K562 (cell line): Measurements from ENCODE around the gene GCN1. TPM values are rescaled to one million over a fixed set of nuclear protein-coding genes. Genes with fewer than 3 reads are reported as not detected.

ENCODE experiments used
- ARHGAP35 ChIP-seq: fragments of 450-650 bp; IDR thresholded peaks from 2 replicates; pipeline ENCODE4 v1.6.1; 2018; ENCODE audit not compliant: partially characterized antibody
- DIDO1 ChIP-seq: fragments of 450-650 bp; IDR thresholded peaks from 2 replicates; pipeline ENCODE4 v1.6.1; 2016; ENCODE audit warnings: low read depth, missing biosample characterization, missing genetic modification characterization
- FOXP1 ChIP-seq: sonication (generic); formaldehyde crosslinking; IDR thresholded peaks from 2 replicates; pipeline ENCODE4 v1.8.0; 2022; ENCODE audit warnings: mild to moderate bottlenecking, missing genetic modification reagents
- MED1 ChIP-seq: sonication (generic); formaldehyde crosslinking; IDR thresholded peaks from 2 replicates; pipeline ENCODE4 v1.8.1; 2023; ENCODE audit warnings: missing genetic modification reagents, borderline replicate concordance
- MYC ChIP-seq, 2 experiments: fragments of 250-450 bp in 1 of 2; sonication (Bioruptor Pico) in 1 of 2; IDR thresholded peaks; 2 replicates each; pipeline versions ENCODE4 v1.5.1 to v1.6.1; 2012 to 2021; ENCODE audit warnings: low read depth in 2 of 2, borderline replicate concordance in 1 of 2, improper control_type of control experiment in 1 of 2, low read length in 1 of 2, mild to moderate bottlenecking in 1 of 2, moderate library complexity in 1 of 2
- TBL1XR1 ChIP-seq, 2 experiments: IDR thresholded peaks; 2 replicates each; pipeline ENCODE4 v1.6.1; 2012; ENCODE audit warnings: improper control_type of control experiment in 2 of 2, low read length in 2 of 2, mild to moderate bottlenecking in 1 of 2
- TOE1 ChIP-seq, 2 experiments: fragments of 450-650 bp in 1 of 2; sonication (generic) in 1 of 2; formaldehyde crosslinking in 1 of 2; IDR thresholded peaks; 2 replicates each; pipeline versions ENCODE4 v1.7.1 to v1.8.0; 2016 to 2022; ENCODE audit warnings: borderline replicate concordance in 2 of 2, mild to moderate bottlenecking in 2 of 2, antibody characterized with exemption in 1 of 2, inconsistent platforms in 1 of 2, low read depth in 1 of 2, missing genetic modification reagents in 1 of 2, moderate library complexity in 1 of 2
- ZC3H11A ChIP-seq: IDR thresholded peaks from 2 replicates; pipeline ENCODE4 v1.6.1; 2012; ENCODE audit warnings: low read depth, low read length, improper control_type of control experiment
- ZNF354B ChIP-seq: fragments of 250-450 bp; sonication (Bioruptor Pico); IDR thresholded peaks from 2 replicates; pipeline ENCODE4 v1.4.0; 2020
- polyA plus RNA-seq, 8 experiments: library from polyadenylated mRNA; depleted of rRNA in 4 of 8; stranded (reverse) in 5 of 8; unstranded in 3 of 8; fragments of >200 nt; fragmentation: Nextera tagmentation in 2 of 8; fragmentation: Illumina TruSeq in 1 of 8; extraction: Ambion mirVana in 2 of 8; extraction: Trizol in 1 of 8; gene quantifications; 2 replicates each; pipeline versions ENCODE4 v1.2.1 to v1.2.3, GENCODE V29; 2011 to 2014; ENCODE audit warnings: inconsistent platforms in 1 of 8, missing spikeins in 1 of 8
- total RNA-seq, 7 experiments: library from RNA; depleted of rRNA in 6 of 7; stranded (reverse); fragments of >200 nt in 6 of 7; fragmentation: Illumina TruSeq in 2 of 7; extraction: Trizol in 2 of 7; gene quantifications; 2 replicates each; pipeline versions ENCODE4 v1.2.1 to v1.2.3, GENCODE V29; 2011 to 2021; ENCODE audit warnings: low replicate concordance in 1 of 7
- TF ChIP-seq, protein P1 (sequence below): conservative IDR thresholded peaks from 2 replicates; pipeline ENCODE4 v1.6.1; 2011; ENCODE audit warnings: low read depth, mild to moderate bottlenecking, low read length; ENCODE audit not compliant: control insufficient read depth
- TF ChIP-seq, protein P2 (sequence below): fragments of 250-450 bp; sonication (Bioruptor Pico); IDR thresholded peaks from 2 replicates; pipeline ENCODE4 v1.4.0; 2020; ENCODE audit warnings: mild to moderate bottlenecking
- TF ChIP-seq, protein P3 (sequence below): sonication (generic); formaldehyde crosslinking; IDR thresholded peaks from 2 replicates; pipeline ENCODE4 v1.9.0; 2022; ENCODE audit warnings: mild to moderate bottlenecking, missing genetic modification reagents
- TF ChIP-seq, protein P4 (sequence below): fragments of 250-450 bp; sonication (Bioruptor Pico); IDR thresholded peaks from 2 replicates; pipeline ENCODE4 v1.8.0; 2021; ENCODE audit warnings: moderate library complexity, mild to moderate bottlenecking, inconsistent platforms

GCN1 gene
- total and polyA plus RNA-seq, 9 of the 15 experiments (the other 6 are each of a cell fraction or from before 2014, with no cell fraction given) = 11.9 to 190 (median 51.7) TPM

DNA sequence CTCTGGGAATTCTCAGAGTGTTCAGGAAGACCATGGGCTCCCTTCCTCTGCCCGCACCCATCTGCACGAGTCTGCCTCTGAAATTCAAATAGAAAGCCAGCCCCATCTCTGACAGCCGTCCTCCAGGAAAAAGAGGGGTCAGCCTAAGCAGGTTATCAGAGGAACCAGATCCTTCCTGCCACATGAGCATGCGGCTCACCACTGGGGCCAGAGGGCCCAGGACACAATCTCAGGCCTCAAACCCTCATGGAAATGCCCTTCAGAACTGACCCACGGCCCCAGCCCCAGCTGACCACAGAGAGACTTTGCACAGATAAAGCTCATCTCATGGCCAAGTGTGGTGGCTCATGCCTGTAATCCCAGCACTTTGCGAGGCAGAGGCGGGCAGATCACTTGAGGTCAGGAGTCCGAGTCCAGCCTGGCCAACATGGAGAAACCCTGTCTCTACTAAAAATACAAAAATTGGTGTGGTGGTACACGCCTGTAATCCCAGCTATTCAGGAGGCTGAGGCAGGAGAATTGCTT is 47.8 kb upstream of the GCN1 start (continued):
- TF ChIP-seq, protein P1, sequence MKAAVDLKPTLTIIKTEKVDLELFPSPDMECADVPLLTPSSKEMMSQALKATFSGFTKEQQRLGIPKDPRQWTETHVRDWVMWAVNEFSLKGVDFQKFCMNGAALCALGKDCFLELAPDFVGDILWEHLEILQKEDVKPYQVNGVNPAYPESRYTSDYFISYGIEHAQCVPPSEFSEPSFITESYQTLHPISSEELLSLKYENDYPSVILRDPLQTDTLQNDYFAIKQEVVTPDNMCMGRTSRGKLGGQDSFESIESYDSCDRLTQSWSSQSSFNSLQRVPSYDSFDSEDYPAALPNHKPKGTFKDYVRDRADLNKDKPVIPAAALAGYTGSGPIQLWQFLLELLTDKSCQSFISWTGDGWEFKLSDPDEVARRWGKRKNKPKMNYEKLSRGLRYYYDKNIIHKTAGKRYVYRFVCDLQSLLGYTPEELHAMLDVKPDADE = no peak; the same call in 1 of the 2 replicates
- TF ChIP-seq ZNF354B (CRISPR knock-in tag) (no peak), DIDO1 (tag) (no peak), ZC3H11A (no peak), TOE1 (IDR thresholded peaks at IDR 0.05; ENCODE audit: borderline replicate concordance) (peak; percentile 74), TOE1 (CRISPR knock-in tag; IDR thresholded peaks at IDR 0.05; ENCODE audit: borderline replicate concordance, low read depth) (no peak), MYC (IDR thresholded peaks at IDR 0.05; ENCODE audit: low read depth, low read length) (peak; percentile 95), MYC (CRISPR knock-in tag; IDR thresholded peaks at IDR 0.05; ENCODE audit: borderline replicate concordance, low read depth) (0 out of 2 replicates have a peak, but pooled peaks have one; percentile 33), ARHGAP35 (no peak), TBL1XR1 (IDR thresholded peaks at IDR 0.05; ENCODE audit: low read length in 2 of 2) (peak in 1 of 2 experiments; percentile 86; a peak in 2 of 4 replicates), MED1 (CRISPR knock-in tag) (no peak), FOXP1 (CRISPR knock-in tag) (no peak; the same call in 1 of the 2 replicates)
- TF ChIP-seq, protein P2, sequence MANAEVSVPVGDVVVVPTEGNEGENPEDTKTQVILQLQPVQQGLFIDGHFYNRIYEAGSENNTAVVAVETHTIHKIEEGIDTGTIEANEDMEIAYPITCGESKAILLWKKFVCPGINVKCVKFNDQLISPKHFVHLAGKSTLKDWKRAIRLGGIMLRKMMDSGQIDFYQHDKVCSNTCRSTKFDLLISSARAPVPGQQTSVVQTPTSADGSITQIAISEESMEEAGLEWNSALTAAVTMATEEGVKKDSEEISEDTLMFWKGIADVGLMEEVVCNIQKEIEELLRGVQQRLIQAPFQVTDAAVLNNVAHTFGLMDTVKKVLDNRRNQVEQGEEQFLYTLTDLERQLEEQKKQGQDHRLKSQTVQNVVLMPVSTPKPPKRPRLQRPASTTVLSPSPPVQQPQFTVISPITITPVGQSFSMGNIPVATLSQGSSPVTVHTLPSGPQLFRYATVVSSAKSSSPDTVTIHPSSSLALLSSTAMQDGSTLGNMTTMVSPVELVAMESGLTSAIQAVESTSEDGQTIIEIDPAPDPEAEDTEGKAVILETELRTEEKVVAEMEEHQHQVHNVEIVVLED (CRISPR knock-in tag) = no peak
- TF ChIP-seq, protein P3, sequence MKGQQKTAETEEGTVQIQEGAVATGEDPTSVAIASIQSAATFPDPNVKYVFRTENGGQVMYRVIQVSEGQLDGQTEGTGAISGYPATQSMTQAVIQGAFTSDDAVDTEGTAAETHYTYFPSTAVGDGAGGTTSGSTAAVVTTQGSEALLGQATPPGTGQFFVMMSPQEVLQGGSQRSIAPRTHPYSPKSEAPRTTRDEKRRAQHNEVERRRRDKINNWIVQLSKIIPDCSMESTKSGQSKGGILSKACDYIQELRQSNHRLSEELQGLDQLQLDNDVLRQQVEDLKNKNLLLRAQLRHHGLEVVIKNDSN (CRISPR knock-in tag) = peak; percentile 71
- TF ChIP-seq, protein P4, sequence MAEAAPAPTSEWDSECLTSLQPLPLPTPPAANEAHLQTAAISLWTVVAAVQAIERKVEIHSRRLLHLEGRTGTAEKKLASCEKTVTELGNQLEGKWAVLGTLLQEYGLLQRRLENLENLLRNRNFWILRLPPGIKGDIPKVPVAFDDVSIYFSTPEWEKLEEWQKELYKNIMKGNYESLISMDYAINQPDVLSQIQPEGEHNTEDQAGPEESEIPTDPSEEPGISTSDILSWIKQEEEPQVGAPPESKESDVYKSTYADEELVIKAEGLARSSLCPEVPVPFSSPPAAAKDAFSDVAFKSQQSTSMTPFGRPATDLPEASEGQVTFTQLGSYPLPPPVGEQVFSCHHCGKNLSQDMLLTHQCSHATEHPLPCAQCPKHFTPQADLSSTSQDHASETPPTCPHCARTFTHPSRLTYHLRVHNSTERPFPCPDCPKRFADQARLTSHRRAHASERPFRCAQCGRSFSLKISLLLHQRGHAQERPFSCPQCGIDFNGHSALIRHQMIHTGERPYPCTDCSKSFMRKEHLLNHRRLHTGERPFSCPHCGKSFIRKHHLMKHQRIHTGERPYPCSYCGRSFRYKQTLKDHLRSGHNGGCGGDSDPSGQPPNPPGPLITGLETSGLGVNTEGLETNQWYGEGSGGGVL (CRISPR knock-in tag) = no peak
- TF ChIP-seq, all 486 proteins: peak for 158
